H1 (cell line): Measurements from ENCODE around the gene MACROH2A1. TPM values are rescaled to one million over a fixed set of nuclear protein-coding genes. Genes with fewer than 3 reads are reported as not detected.

Experiments used
- CEBPB ChIP-seq: IDR thresholded peaks from 2 replicates; pipeline ENCODE4 v1.6.1; 2012; ENCODE audit warnings: low read depth, low read length
- CREB1 ChIP-seq: IDR thresholded peaks from 2 replicates; pipeline ENCODE4 v1.6.1; 2012; ENCODE audit warnings: inconsistent platforms
- CTBP2 ChIP-seq: IDR thresholded peaks from 2 replicates; pipeline ENCODE4 v1.7.0; 2011; ENCODE audit warnings: borderline replicate concordance, mild to moderate bottlenecking, moderate library complexity, mixed read lengths, low read length; ENCODE audit not compliant: insufficient read depth, insufficient read length
- EP300 ChIP-seq, 2 experiments: IDR thresholded peaks; 1 replicate in 1 of 2; 2 replicates in 1 of 2; pipeline ENCODE4 v1.6.1; 2011 to 2012; ENCODE audit warnings: low read depth in 2 of 2, low read length in 2 of 2, mild to moderate bottlenecking in 2 of 2, borderline replicate concordance in 1 of 2, inconsistent platforms in 1 of 2, moderate library complexity in 1 of 2
- NANOG ChIP-seq: IDR thresholded peaks from 2 replicates; pipeline ENCODE4 v1.6.1; 2011; ENCODE audit warnings: low read length, low read depth, mild to moderate bottlenecking, inconsistent platforms; ENCODE audit not compliant: insufficient read depth, poor library complexity, severe bottlenecking
- PHF8 ChIP-seq: fragments of 200-600 bp; sonication (generic); conservative IDR thresholded peaks from 2 replicates; pipeline ENCODE4 v1.7.1; 2012; ENCODE audit warnings: low read depth, mild to moderate bottlenecking, inconsistent platforms, low read length, moderate library complexity
- ZNF274 ChIP-seq: IDR thresholded peaks from 2 replicates; pipeline ENCODE4 v1.7.0; 2012; ENCODE audit warnings: low read length, borderline replicate concordance; ENCODE audit errors: extremely low read depth
- polyA plus RNA-seq, 7 experiments: library from polyadenylated mRNA; depleted of rRNA in 3 of 7; stranded (reverse) in 5 of 7; unstranded in 2 of 7; fragments of >200 nt in 5 of 7; fragments of 200-250 nt in 2 of 7; gene quantifications; 1 replicate in 5 of 7; 2 replicates in 1 of 7; 4 replicates in 1 of 7; pipeline versions ENCODE4 v1.2.1 to v1.2.3, GENCODE V29; 2011 to 2013; ENCODE audit warnings: missing spikeins in 2 of 7, mixed read lengths in 2 of 7
- total RNA-seq: library from RNA; stranded (reverse); fragmentation: NEBNext Ultra II Directional; extraction: Animal tissue kit (Norgen Biotek cat#: 25700); gene quantifications from 2 replicates; pipeline ENCODE4 v1.2.1, GENCODE V29; 2021
- TF ChIP-seq, protein P1 (sequence below): IDR thresholded peaks from 2 replicates; pipeline ENCODE4 v1.6.1; 2012; ENCODE audit warnings: inconsistent platforms

MACROH2A1 gene
- total and polyA plus RNA-seq, 2 of the 8 experiments (the other 6 are each of a cell fraction or from before 2014, with no cell fraction given) = 60.0 to 92.3 TPM

DNA sequence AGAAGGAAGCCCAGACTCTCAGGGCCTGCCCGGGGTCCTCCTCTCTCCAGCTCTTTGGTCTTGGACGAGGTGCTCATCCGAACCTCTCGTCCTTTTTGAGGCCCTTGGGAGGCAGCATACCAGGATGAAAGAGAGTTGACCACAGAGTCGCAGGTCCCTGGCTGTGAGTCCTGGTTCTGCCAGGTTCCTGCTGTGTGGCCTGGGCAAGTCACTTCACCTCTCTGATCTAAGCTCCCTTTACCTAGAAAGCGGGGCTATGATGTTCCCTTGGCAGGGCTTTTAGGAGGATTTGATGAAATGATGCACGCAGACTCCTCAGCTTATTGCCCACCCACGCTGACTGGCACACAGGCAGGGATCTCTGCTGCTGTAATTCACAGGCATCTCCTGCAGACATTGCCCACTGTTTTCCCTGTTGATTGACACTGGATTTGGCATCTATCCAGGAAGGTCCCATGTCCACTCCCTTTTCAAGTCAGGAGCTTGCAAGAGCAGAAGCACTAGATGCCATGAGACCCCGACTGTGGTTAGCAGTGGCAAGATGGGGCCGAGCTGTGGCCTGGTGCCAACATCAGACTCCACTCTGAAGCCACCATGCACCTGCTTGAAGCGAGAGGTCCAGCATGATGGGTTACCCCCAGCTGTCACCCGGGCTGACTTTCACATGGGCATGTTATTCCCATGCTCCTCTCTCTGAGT, 71.5 kb downstream of the MACROH2A1 start (continued):
- TF ChIP-seq, protein P1, sequence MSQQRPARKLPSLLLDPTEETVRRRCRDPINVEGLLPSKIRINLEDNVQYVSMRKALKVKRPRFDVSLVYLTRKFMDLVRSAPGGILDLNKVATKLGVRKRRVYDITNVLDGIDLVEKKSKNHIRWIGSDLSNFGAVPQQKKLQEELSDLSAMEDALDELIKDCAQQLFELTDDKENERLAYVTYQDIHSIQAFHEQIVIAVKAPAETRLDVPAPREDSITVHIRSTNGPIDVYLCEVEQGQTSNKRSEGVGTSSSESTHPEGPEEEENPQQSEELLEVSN = no peak
- no peak for TF ChIP-seq CREB1
- TF ChIP-seq PHF8 = no peak
- no peak for TF ChIP-seq CTBP2
- TF ChIP-seq ZNF274 = no peak
- no peak for TF ChIP-seq CEBPB
- no peak for TF ChIP-seq EP300 (IDR thresholded peaks at IDR 0.05; ENCODE audit: borderline replicate concordance in 1 of 2, low read depth in 2 of 2, low read length in 2 of 2)
- no peak for TF ChIP-seq NANOG
